ENCODE data around the gene SLC24A4. TPM values are rescaled to one million over a fixed set of nuclear protein-coding genes. Genes with fewer than 3 reads are reported as not detected.

Gene SLC24A4
- polyA plus RNA-seq, 1 donor (not counting 4 experiments of a cell fraction or from before 2014, with no cell fraction given) = 0.10 TPM

DNA sequence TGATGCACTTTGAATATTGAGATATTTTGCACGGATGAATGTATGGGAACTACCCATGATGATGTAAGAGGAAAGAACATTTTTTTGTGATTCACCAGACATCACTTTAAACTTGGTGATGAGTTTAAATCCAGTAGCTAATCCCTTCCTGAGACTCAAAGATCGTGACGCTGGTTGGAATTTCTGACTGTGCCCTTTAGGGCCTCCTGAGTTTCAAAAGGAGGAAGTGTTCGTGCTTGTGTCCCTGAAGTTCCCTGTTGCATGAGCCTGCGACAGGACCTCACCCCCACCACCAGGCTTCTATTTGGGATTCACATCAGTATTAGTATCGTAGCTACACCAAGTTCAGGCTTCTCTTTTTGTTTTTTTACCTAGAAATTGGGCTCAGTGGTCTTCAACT lies 172.1 kb downstream of the SLC24A4 start:
- H3K79me2 ChIP-seq (ENCODE audit: control insufficient read depth, insufficient read depth, low read length) = no peaks in the 10 kb centered on the region
- H3K9me1 ChIP-seq (ENCODE audit: control insufficient read depth, extremely low read depth, insufficient read depth, low read length) = no peaks in the 10 kb centered on the region
- FAIRE-seq (no peak), DNase-seq (ENCODE audit: low read depth, low spot score) (no peak)
- dilution Hi-C loops (cut with MboI; ENCODE audit: extremely low pct_ligation_motif_present, low sequenced_read_pairs) = no loop called here
- no peaks in the 10 kb centered on the region for H3K9me3 ChIP-seq (ENCODE audit: control insufficient read depth, low read depth, low read length)
- no peaks in the 10 kb centered on the region for H3K27me3 ChIP-seq (ENCODE audit: control insufficient read depth, extremely low read depth, insufficient read depth, low read length)
- TF ChIP-seq EZH2 (IDR thresholded peaks at IDR 0.05; ENCODE audit: low read length) = no peak
- no peak overlapping the region for H3K27ac ChIP-seq (ENCODE audit: control insufficient read depth, insufficient read depth, low read length)
- H3K4me2 ChIP-seq (ENCODE audit: control insufficient read depth, extremely low read depth, insufficient read depth, low read depth, low read length) = no peak overlapping the region
- H3K9ac ChIP-seq (ENCODE audit: control insufficient read depth, extremely low read depth, insufficient read depth, low read length) = no peak overlapping the region
- no peak overlapping the region for H2AFZ ChIP-seq (ENCODE audit: control insufficient read depth, low read length)
- no peaks in the 10 kb centered on the region for H4K20me1 ChIP-seq (ENCODE audit: control insufficient read depth, extremely low read depth, insufficient read depth, low read length)
- H3K36me3 ChIP-seq (ENCODE audit: control insufficient read depth in 2 of 2, extremely low read depth in 1 of 2, insufficient read depth in 2 of 2, low read length in 2 of 2) = no peaks in the 10 kb centered on the region
- H3K4me3 ChIP-seq (ENCODE audit: control insufficient read depth in 2 of 3, extremely low read depth in 1 of 3, insufficient read depth in 2 of 3, low read depth in 1 of 3, low read length in 3 of 3) = no peak overlapping the region
- H3K4me1 ChIP-seq (ENCODE audit: control insufficient read depth, extremely low read depth, insufficient read depth, low read length) = no peaks in the 10 kb centered on the region

DNA sequence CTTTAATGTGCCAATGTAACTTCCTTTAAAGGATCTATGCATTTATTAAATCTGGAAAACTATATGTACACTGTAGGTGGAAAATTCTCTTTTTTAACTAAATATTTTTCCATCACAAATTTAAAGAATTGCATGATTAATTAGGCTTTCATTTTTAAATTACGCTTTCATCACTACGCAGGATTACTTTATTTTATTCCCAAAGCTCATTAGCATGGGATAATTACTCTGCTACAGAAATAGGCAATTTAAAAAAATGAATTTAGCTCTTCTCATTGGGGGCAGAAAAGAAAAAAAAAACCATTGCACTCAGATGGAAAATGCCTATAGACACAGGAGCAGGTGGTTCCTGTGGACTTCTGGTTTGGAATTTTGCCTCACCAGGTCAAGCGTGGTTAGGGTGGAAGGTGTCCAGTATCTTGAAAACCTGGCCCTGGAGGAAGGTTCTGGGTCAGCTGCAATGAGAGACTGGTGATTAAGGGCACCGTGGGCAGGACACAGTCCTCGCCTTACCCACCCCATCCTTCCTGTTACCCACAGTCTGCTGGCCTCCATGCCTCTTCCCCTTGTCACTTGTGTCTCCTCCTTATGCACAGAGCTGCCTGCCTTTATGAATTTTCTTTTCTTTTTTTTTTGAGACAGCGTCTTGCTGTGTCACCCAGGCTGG lies 173.4 kb downstream of the SLC24A4 start:
- Histone ChIP-seq H3K4me2 (ENCODE audit: control insufficient read depth, extremely low read depth, insufficient read depth, low read depth, low read length) (no peak overlapping the region), H3K27ac (ENCODE audit: control insufficient read depth, insufficient read depth, low read length) (no peak overlapping the region), H3K9ac (ENCODE audit: control insufficient read depth, extremely low read depth, insufficient read depth, low read length) (no peak overlapping the region), H3K4me3 (ENCODE audit: control insufficient read depth in 2 of 3, extremely low read depth in 1 of 3, insufficient read depth in 2 of 3, low read depth in 1 of 3, low read length in 3 of 3) (no peak overlapping the region), H3K9me1 (ENCODE audit: control insufficient read depth, extremely low read depth, insufficient read depth, low read length) (no peaks in the 10 kb centered on the region), H3K9me3 (ENCODE audit: control insufficient read depth, low read depth, low read length) (no peaks in the 10 kb centered on the region), H3K36me3 (ENCODE audit: control insufficient read depth in 2 of 2, extremely low read depth in 1 of 2, insufficient read depth in 2 of 2, low read length in 2 of 2) (no peaks in the 10 kb centered on the region), H3K27me3 (ENCODE audit: control insufficient read depth, extremely low read depth, insufficient read depth, low read length) (no peaks in the 10 kb centered on the region), H2AFZ (ENCODE audit: control insufficient read depth, low read length) (no peak overlapping the region), H3K4me1 (ENCODE audit: control insufficient read depth, extremely low read depth, insufficient read depth, low read length) (peaks cover 5% of the 10 kb centered on the region), H3K79me2 (ENCODE audit: control insufficient read depth, insufficient read depth, low read length) (no peaks in the 10 kb centered on the region), H4K20me1 (ENCODE audit: control insufficient read depth, extremely low read depth, insufficient read depth, low read length) (no peaks in the 10 kb centered on the region)
- no peak for DNase-seq (ENCODE audit: low read depth, low spot score)
- FAIRE-seq = no peak
- TF ChIP-seq, protein P1, sequence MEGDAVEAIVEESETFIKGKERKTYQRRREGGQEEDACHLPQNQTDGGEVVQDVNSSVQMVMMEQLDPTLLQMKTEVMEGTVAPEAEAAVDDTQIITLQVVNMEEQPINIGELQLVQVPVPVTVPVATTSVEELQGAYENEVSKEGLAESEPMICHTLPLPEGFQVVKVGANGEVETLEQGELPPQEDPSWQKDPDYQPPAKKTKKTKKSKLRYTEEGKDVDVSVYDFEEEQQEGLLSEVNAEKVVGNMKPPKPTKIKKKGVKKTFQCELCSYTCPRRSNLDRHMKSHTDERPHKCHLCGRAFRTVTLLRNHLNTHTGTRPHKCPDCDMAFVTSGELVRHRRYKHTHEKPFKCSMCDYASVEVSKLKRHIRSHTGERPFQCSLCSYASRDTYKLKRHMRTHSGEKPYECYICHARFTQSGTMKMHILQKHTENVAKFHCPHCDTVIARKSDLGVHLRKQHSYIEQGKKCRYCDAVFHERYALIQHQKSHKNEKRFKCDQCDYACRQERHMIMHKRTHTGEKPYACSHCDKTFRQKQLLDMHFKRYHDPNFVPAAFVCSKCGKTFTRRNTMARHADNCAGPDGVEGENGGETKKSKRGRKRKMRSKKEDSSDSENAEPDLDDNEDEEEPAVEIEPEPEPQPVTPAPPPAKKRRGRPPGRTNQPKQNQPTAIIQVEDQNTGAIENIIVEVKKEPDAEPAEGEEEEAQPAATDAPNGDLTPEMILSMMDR (optimal IDR thresholded peaks at IDR 0.05 in 1 of 3, IDR thresholded peaks at IDR 0.05 in 1 of 3, conservative IDR thresholded peaks at IDR 0.05 in 1 of 3; ENCODE audit: extremely low read depth in 1 of 3, insufficient read depth in 2 of 3, low read length in 3 of 3) = no peak
- TF ChIP-seq EZH2 (IDR thresholded peaks at IDR 0.05; ENCODE audit: low read length) = no peak
- dilution Hi-C loops (cut with MboI; ENCODE audit: extremely low pct_ligation_motif_present, low sequenced_read_pairs) = no loop called here

DNA sequence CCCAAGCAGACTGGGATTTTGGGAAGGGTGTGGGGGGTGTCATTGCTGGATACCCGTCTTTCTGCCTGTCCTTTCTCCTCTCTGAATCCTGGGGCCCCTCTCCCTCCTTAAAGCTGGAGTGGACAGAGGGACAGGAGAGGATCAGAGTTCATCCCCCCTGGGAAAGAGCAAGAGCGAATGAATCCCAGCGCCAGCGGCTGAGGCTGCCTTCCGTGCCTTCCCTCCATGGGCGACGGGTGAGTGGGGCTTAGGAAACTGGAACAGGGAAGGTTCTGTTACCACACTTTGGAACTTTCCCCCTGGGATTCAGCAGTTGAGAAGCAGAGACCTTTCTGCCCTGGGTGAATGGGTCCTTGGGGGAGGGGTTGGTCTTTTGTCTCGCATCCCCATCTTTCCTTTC lies 174.4 kb downstream of the SLC24A4 start:
- dilution Hi-C loops (cut with MboI; ENCODE audit: extremely low pct_ligation_motif_present, low sequenced_read_pairs) = no loop called here
- H3K4me3 ChIP-seq (ENCODE audit: control insufficient read depth in 2 of 3, extremely low read depth in 1 of 3, insufficient read depth in 2 of 3, low read depth in 1 of 3, low read length in 3 of 3) = no peak overlapping the region
- no peak overlapping the region for H3K9ac ChIP-seq (ENCODE audit: control insufficient read depth, extremely low read depth, insufficient read depth, low read length)
- no peaks in the 10 kb centered on the region for H4K20me1 ChIP-seq (ENCODE audit: control insufficient read depth, extremely low read depth, insufficient read depth, low read length)
- DNase-seq (ENCODE audit: low read depth, low spot score) = no peak
- H3K79me2 ChIP-seq (ENCODE audit: control insufficient read depth, insufficient read depth, low read length) = no peaks in the 10 kb centered on the region
- no peaks in the 10 kb centered on the region for H3K9me3 ChIP-seq (ENCODE audit: control insufficient read depth, low read depth, low read length)
- H3K36me3 ChIP-seq (ENCODE audit: control insufficient read depth in 2 of 2, extremely low read depth in 1 of 2, insufficient read depth in 2 of 2, low read length in 2 of 2) = no peaks in the 10 kb centered on the region
- peaks cover 15% of the 10 kb centered on the region for H3K4me1 ChIP-seq (ENCODE audit: control insufficient read depth, extremely low read depth, insufficient read depth, low read length)
- FAIRE-seq = no peak
- no peak overlapping the region for H2AFZ ChIP-seq (ENCODE audit: control insufficient read depth, low read length)
- H3K4me2 ChIP-seq (ENCODE audit: control insufficient read depth, extremely low read depth, insufficient read depth, low read depth, low read length) = no peak overlapping the region
- no peak for TF ChIP-seq EZH2 (IDR thresholded peaks at IDR 0.05; ENCODE audit: low read length)
- TF ChIP-seq, protein P1 (optimal IDR thresholded peaks at IDR 0.05 in 1 of 3, IDR thresholded peaks at IDR 0.05 in 1 of 3, conservative IDR thresholded peaks at IDR 0.05 in 1 of 3; ENCODE audit: extremely low read depth in 1 of 3, insufficient read depth in 2 of 3, low read length in 3 of 3) = no peak
- no peak overlapping the region for H3K27ac ChIP-seq (ENCODE audit: control insufficient read depth, insufficient read depth, low read length)
- no peaks in the 10 kb centered on the region for H3K27me3 ChIP-seq (ENCODE audit: control insufficient read depth, extremely low read depth, insufficient read depth, low read length)
- H3K9me1 ChIP-seq (ENCODE audit: control insufficient read depth, extremely low read depth, insufficient read depth, low read length) = no peaks in the 10 kb centered on the region
